RWPE1 (cell line): Measurements from ENCODE around the gene LLGL2.

Source experiments
- CTCF ChIA-PET: fragments of 350-600 bp; sonication (Branson Sonifier 250); formaldehyde crosslinking; extraction: SDS; loops from one replicate; lab custom pipeline; 2021; lab: Yijun Ruan, JAX
- POLR2A ChIA-PET: fragments of 400-600 bp; formaldehyde crosslinking; extraction: SDS; loops from one replicate; lab custom pipeline; 2020; ENCODE audit warnings: antibody characterized with exemption; ENCODE audit not compliant: low non-redundant PET; lab: Yijun Ruan, JAX
- DNase-seq: peaks from one replicate; pipeline ENCODE4 v3.0.0; 2012; ENCODE audit warnings: low spot score
- H3K27ac ChIP-seq: fragments of 450-650 bp; 2 replicates; pipeline ENCODE4 v1.5.1; 2017
- TF ChIP-seq, protein P1 (sequence below): fragments of 450-650 bp; conservative IDR thresholded peaks from 2 replicates; pipeline ENCODE4 v1.5.1; 2017; ENCODE audit warnings: low read depth, mild to moderate bottlenecking

Gene LLGL2

DNA sequence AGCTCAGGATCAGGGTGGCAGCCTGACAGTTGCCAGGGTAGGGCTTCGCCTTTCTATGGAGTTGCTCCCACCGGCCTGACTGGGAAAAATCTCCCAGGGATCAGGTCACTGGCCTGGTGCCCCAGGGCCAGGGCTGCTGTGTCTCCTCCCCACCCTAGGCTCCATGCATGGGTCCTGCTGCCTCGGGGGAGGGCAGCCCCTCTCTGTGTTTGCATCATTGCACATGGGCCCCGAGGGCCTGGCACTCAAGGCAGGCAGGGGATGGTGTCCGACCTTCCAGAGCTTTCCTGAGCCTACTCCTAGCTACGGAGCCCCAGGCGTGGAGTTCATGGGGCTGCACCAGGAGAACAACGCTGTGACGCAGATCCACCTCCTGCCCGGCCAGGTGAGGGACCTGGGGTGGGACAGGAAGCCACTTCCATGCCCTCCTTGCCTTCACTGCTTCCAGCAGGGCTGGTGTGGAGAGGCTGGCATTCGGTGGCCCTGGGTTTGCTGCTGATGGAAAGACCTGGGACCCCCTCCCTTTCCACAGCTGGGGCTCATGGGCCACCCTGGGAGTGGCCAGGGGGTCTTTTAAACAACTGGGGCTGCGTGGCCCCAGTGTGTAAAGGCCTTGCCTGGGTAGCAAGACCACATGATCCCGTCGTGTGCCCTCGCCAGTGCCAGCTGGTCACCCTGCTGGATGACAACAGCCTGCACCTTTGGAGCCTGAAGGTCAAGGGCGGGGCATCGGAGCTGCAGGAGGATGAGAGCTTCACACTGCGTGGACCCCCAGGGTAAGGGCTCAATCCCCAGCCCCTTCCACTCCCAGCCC lies 32.6 kb downstream of the LLGL2 start:
- H3K27ac ChIP-seq = peak overlapping the region; percentile 25; the same call in 1 of the 2 replicates
- TF ChIP-seq, protein P1, sequence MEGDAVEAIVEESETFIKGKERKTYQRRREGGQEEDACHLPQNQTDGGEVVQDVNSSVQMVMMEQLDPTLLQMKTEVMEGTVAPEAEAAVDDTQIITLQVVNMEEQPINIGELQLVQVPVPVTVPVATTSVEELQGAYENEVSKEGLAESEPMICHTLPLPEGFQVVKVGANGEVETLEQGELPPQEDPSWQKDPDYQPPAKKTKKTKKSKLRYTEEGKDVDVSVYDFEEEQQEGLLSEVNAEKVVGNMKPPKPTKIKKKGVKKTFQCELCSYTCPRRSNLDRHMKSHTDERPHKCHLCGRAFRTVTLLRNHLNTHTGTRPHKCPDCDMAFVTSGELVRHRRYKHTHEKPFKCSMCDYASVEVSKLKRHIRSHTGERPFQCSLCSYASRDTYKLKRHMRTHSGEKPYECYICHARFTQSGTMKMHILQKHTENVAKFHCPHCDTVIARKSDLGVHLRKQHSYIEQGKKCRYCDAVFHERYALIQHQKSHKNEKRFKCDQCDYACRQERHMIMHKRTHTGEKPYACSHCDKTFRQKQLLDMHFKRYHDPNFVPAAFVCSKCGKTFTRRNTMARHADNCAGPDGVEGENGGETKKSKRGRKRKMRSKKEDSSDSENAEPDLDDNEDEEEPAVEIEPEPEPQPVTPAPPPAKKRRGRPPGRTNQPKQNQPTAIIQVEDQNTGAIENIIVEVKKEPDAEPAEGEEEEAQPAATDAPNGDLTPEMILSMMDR = no peak
- ChIA-PET POLR2A (no interaction called here), CTCF (no interaction called here)
- no peak for DNase-seq

DNA sequence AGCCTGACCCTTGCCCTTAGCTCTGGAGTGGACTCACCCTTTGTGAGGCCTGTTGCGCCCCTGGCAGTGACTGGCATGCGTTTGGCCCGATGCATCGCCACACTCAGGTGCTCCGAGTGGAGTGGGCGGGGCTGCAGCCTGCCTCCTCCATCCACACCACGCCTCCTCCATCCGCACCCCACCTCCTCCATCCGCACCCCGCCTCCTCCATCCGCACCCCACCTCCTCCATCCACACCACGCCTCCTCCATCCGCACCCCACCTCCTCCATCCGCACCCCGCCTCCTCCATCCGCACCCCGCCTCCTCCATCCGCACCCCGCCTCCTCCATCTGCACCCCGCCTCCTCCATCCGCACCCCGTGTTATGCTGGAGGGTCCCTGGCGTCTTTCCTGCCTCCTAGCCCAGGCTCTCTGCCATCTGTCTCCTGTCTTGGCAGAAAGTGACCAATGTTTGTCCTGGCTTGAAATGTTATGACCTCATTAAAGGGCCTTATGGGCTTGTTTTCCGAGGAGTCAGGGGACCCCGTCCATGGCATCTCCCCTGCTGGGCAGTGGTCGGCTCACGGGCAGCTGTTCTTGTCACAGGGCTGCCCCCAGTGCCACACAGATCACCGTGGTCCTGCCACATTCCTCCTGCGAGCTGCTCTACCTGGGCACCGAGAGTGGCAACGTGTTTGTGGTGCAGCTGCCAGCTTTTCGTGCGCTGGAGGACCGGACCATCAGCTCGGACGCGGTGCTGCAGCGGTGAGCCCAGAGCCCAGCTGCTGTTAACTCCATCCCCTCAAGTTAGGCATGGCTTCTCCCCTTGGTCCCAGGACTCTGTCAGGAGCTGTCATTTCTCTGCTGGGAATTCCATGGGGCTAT lies 33.4 kb downstream of the LLGL2 start:
- no peak for DNase-seq
- H3K27ac ChIP-seq = no peak overlapping the region
- ChIA-PET CTCF (interaction anchor here (0.6 kb wide), 1 partner anchor 74 kb away, joined by 3 read pairs; no protein-coding TSS in a partner anchor), POLR2A (interaction anchor here (0.8 kb wide), 1 partner anchor 10 kb away, joined by 3 read pairs; no protein-coding TSS in a partner anchor)
- TF ChIP-seq, protein P1 = no peak

DNA sequence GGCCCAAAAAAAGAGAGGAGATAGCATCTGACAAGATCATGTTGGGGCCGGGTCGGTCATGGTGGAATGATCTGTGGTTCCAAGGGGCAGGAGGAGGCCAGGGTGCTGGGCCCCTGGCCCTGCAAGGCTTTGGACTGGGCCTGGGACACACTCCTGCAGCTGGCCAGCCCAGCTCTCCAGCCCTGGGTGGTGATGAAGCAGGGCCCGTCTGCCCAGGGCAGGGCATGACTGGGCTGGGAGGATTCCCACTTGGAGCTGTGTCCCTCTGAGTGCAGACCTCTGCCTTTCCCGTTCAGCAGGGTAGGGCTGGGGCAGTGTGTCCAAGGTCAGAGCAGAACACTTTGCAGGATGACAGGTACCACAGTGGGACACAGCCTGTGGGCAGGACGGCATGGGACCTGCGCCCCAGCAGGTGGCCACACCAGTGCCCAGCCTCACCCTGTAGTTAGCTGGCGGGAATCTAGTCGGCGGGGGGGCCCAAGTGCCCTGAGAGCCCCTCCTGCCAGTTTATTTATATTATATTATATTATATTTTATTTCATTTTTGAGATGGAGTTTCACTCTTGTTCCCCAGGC lies 34.5 kb downstream of the LLGL2 start:
- no peak overlapping the region for H3K27ac ChIP-seq
- TF ChIP-seq, protein P1 = no peak
- POLR2A ChIA-PET = interaction anchor here (0.8 kb wide), 1 partner anchor 11 kb away, joined by 3 read pairs; no protein-coding TSS in a partner anchor
- DNase-seq = no peak
- CTCF ChIA-PET = no interaction called here

DNA sequence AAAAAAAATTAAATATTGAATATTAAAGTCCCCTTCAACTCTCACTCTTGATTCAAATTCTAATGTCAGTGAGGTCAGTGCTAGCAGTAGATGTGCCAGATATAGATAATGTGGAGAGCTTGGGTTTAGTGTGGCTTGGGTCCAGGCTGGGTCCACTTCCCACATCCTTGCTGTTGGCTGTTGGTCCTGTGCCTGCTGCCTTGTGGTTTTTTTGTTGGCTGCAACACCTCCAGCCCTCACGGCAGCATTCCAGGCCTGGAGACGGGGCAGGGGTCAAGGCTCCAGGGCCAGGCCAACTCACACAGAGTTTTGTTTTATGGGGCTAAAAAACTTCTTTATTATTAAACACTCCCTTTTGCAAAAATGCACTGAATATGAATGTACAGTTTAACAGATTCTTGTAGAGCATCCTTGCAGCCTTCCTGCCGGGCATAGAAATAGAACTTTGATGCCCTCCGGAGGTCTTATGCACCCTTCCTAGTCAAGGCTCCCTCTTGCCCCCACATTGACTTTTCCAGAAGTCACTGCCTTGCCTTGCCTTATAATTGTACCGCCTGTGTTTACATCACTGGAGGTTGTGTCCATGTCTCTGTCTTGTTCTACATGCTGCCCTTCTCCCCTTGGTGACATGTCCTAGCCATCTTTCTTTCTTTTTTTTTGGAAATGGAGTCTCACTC lies 36.6 kb downstream of the LLGL2 start:
- no peak for DNase-seq
- CTCF ChIA-PET = interaction anchor here (0.6 kb wide), 1 partner anchor 392 kb away, joined by 3 read pairs; no protein-coding TSS in a partner anchor
- POLR2A ChIA-PET = no interaction called here
- TF ChIP-seq, protein P1 = no peak
- H3K27ac ChIP-seq = no peak overlapping the region

DNA sequence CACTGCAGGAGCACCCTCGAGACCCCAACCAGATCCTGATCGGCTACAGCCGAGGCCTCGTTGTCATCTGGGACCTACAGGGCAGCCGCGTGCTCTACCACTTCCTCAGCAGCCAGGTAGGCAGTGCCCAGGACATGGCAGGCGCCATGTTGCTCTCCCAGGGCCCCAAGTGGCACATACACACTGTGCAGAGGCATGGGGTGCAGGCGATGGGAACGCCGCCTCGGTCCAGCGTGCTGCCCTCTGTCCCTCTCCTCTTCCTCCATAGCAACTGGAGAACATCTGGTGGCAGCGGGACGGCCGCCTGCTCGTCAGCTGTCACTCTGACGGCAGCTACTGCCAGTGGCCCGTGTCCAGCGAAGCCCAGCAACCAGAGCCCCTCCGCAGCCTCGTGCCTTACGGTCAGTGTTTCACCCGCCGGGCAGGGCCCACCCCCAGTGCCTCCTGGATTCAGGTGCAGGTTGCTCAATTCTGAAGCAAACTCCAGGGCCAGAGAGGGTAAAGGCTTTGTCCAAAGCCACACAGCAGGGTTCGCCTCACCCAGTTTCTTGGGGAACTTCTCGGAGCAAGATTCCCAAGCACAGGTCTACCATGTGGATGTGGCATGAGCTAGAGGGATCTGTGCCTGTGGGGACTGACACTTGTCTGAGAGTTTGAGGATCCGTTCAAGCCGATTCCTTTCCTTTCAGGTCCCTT lies 37.7 kb downstream of the LLGL2 start:
- POLR2A ChIA-PET = no interaction called here
- CTCF ChIA-PET = no interaction called here
- no peak overlapping the region for H3K27ac ChIP-seq
- TF ChIP-seq, protein P1 = no peak
- no peak for DNase-seq
